Spleen (tissue), 11 donors: ENCODE results near the gene APAF1. TPM values are rescaled to one million over a fixed set of nuclear protein-coding genes. Genes with fewer than 3 reads are reported as not detected.

Experiments used
- polyA plus RNA-seq, 3 donors: library from polyadenylated mRNA; stranded (reverse); fragments of 200-250 nt; gene quantifications; one replicate each; pipeline ENCODE4 v1.2.1, GENCODE V29; 2013
- small RNA-seq, 4 donors: library from RNA; depleted of rRNA; stranded (forward); fragments of <200 nt; gene quantifications; one replicate each; pipeline ENCODE3, GENCODE V24; 2016
- total RNA-seq, 7 donors: library from RNA; depleted of rRNA in 3 of 7; stranded (reverse); fragments of >200 nt in 3 of 7; fragmentation: NEBNext Ultra II Directional in 4 of 7; extraction: Animal tissue kit (Norgen Biotek cat#: 25700) in 4 of 7; gene quantifications; one replicate each; pipeline versions ENCODE4 v1.1.0 to v1.2.1, GENCODE V29; 2016 to 2021
- donor health status: healthy with polysubstance abuse.
- donor health status: DM: no; HTN: no; CAD: no; lungs with moderate emphysema.
- donor health status: DM: no; HTN: no; CAD: no.
- donor health status: Bipolar disorder and iron deficiency.
- donor health status: healthy.
- donor health status: DM: no; HTN: no; CAD: no.
- donor health status: DM: yes; HTN: yes; CAD: no.

The APAF1 gene
- total and polyA plus RNA-seq, 10 donors, result 6.5 to 44.1 (median 30.6) TPM

Small RNA genes within 50 kb of the gene (small RNA-seq; reads per million reads assigned to genes)
- 4.2 to 17.4 (median 10.7) reads per million in 4 donors for gene SNORA53

Other genes starting within 250 kb of the APAF1 start
- gene TMPO, start 129.7 kb upstream of the APAF1 start, total RNA-seq, result 100 to 1,000 TPM in 3 of 7 donors, 10 to 100 TPM in 4; 87.7 to 150 (median 96.4) TPM
- gene TMPO, start 129.7 kb upstream of the APAF1 start, polyA plus RNA-seq, result 10 to 100 TPM; 31.6 to 57.4 (median 56.5) TPM
- 100 to 1,000 TPM; 265 to 443 (median 310) TPM for gene SLC25A3, start 51.6 kb upstream of the APAF1 start, total RNA-seq
- 100 to 1,000 TPM; 246 to 261 (median 259) TPM for gene SLC25A3, start 51.6 kb upstream of the APAF1 start, polyA plus RNA-seq
- gene IKBIP, start 502 bp upstream of the APAF1 start, total RNA-seq, result 10 to 100 TPM; 17.2 to 30.7 (median 19.9) TPM
- 10 to 100 TPM; 13.5 to 16.5 (median 13.9) TPM for gene IKBIP, start 502 bp upstream of the APAF1 start, polyA plus RNA-seq